ENCODE data around the gene BEGAIN. TPM values are rescaled to one million over a fixed set of nuclear protein-coding genes. Genes with fewer than 3 reads are reported as not detected.

BEGAIN gene
- total and polyA plus RNA-seq, 2 of the 8 experiments (the other 6 are each of a cell fraction or from before 2014, with no cell fraction given), result 2.9 to 3.0 TPM

DNA sequence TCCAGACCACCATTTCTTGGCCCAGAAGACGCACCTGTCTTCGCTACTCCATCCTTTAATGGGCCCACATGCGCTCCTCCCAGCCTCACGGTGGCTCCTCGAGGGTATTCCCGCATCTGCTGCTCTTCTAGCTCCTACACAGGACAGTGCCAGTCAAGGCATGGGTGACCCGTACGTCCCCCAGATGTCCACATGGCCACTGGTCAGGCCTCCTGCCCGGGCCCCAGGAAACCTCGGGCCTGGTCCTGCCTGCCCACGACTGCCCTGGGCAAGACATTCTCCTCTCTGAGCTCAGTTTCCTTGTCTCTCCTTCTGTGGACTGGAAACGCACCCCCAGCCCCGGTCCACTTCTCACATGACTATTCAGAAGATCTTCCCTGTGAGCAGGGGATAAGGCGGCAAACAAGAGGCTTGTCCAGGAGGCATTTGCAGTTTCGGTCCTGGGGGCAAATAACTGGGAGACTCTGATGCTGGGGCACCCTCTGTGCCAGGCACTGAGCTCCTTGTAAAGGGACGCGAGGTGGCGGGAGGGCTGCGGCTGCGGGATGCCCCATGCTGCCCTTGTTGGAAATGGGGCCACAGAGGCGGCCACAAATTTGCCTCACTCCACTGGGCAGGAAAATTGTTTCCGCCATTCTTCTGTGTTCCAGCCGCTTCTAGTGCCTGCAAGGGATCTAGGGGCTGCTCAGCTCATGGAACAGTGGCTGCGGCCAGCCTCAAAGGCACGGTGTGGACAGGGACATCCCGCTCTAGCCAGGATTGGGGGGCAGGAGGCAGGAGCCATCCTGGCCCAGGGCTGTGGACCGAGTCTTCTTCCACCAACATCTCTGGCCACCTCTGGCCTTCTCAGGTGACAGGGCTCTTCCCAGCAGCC is 6.8 kb upstream of the BEGAIN start (continued):
- TF ChIP-seq, protein P1, sequence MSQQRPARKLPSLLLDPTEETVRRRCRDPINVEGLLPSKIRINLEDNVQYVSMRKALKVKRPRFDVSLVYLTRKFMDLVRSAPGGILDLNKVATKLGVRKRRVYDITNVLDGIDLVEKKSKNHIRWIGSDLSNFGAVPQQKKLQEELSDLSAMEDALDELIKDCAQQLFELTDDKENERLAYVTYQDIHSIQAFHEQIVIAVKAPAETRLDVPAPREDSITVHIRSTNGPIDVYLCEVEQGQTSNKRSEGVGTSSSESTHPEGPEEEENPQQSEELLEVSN (IDR thresholded peaks at IDR 0.05), result no peak
- TF ChIP-seq YY1 (IDR thresholded peaks at IDR 0.05; ENCODE audit: low read depth, low read length), result no peak
- TF ChIP-seq GABPA (IDR thresholded peaks at IDR 0.05; ENCODE audit: borderline replicate concordance, insufficient read depth, low read length), result no peak

Measured in H1 (cell line).